GM21786 (cell line): ENCODE measurements around the gene RING1.

Source experiments
- ATAC-seq: cut with Tn5 transposase; IDR thresholded peaks from one replicate; pipeline ENCODE4 v1.9.1; 2021; ENCODE audit not compliant: unreplicated experiment

RING1 gene

GRCh38 chr6:33192105-33192646, 16.1 kb upstream of the RING1 start, which contains the start of gene COL11A2:
TSS of gene COL11A2 (minus strand) at chr6:33192467. CDS start at chr6:33192240, 227 bp downstream.
- no peak for ATAC-seq

GRCh38 chr6:33192671-33193602, 15.4 kb upstream of the RING1 start:
- no peak for ATAC-seq

- ATAC-seq = no peak
Measured at GRCh38 chr6:33193619-33194018, 14.7 kb upstream of the RING1 start.

- no peak for ATAC-seq
Measured at GRCh38 chr6:33194431-33194979, 13.8 kb upstream of the RING1 start.

GRCh38 chr6:33195304-33196165, 12.8 kb upstream of the RING1 start:
- ATAC-seq = no peak

- no peak for ATAC-seq
Measured at GRCh38 chr6:33197431-33198048, 10.8 kb upstream of the RING1 start.

- ATAC-seq = no peak
Measured at GRCh38 chr6:33198159-33198852, 10.0 kb upstream of the RING1 start.

GRCh38 chr6:33198853-33199436, 9.4 kb upstream of the RING1 start:
- no peak for ATAC-seq

GRCh38 chr6:33199687-33200218, 8.5 kb upstream of the RING1 start:
- peak; percentile 6 for ATAC-seq

- peak; percentile 45 for ATAC-seq
Measured at GRCh38 chr6:33200219-33201146, 7.8 kb upstream of the RING1 start, which contains the start of the genes RXRB and SLC39A7. TSS of gene RXRB (minus strand) at chr6:33200665. CDS start at chr6:33200476, 189 bp downstream. TSS of gene SLC39A7 (plus strand) at chr6:33200867. CDS start at chr6:33201246, 379 bp downstream.

- ATAC-seq = no peak
Measured at GRCh38 chr6:33201147-33201545, 7.2 kb upstream of the RING1 start.

GRCh38 chr6:33201935-33202334, 6.4 kb upstream of the RING1 start:
- ATAC-seq = no peak

- ATAC-seq = no peak
Measured at GRCh38 chr6:33202799-33203198, 5.5 kb upstream of the RING1 start.

- ATAC-seq = no peak
Measured at GRCh38 chr6:33203443-33204164, 4.7 kb upstream of the RING1 start.

- ATAC-seq = no peak
Measured at GRCh38 chr6:33204165-33204414, 4.2 kb upstream of the RING1 start.

GRCh38 chr6:33204415-33205190, 3.7 kb upstream of the RING1 start, which contains the start of gene HSD17B8:
TSS of gene HSD17B8 (plus strand) at chr6:33204655. CDS start at chr6:33204669, 14 bp downstream.
- ATAC-seq = peak; percentile 55
